K562 (cell line): Measurements from ENCODE around the gene SVBP. TPM values are rescaled to one million over a fixed set of nuclear protein-coding genes. Genes with fewer than 3 reads are reported as not detected.

Source experiments
- ARID1B ChIP-seq: fragments of 450-650 bp; IDR thresholded peaks from 2 replicates; pipeline ENCODE4 v1.6.1; 2016; ENCODE audit warnings: antibody characterized with exemption, mild to moderate bottlenecking, inconsistent platforms
- ELF4 ChIP-seq: fragments of 450-650 bp; formaldehyde crosslinking; IDR thresholded peaks from 2 replicates; pipeline ENCODE4 v1.4.0; 2022; ENCODE audit warnings: missing genetic modification characterization
- HDAC1 ChIP-seq, 2 experiments: fragments of 450-650 bp; IDR thresholded peaks; 2 replicates each; pipeline ENCODE4 v1.6.1; 2016 to 2017; ENCODE audit warnings: inconsistent platforms in 1 of 2, mild to moderate bottlenecking in 1 of 2, moderate library complexity in 1 of 2
- HDGF ChIP-seq: fragments of 450-650 bp; IDR thresholded peaks from 2 replicates; pipeline ENCODE4 v1.6.1; 2016
- HMG20B ChIP-seq: fragments of 250-450 bp; sonication (Bioruptor Pico); IDR thresholded peaks from 2 replicates; pipeline ENCODE4 v1.5.0; 2021; ENCODE audit warnings: mild to moderate bottlenecking
- OTX1 ChIP-seq: fragments of 450-650 bp; formaldehyde crosslinking; IDR thresholded peaks from 2 replicates; pipeline ENCODE4 v1.4.0; 2022; ENCODE audit warnings: mild to moderate bottlenecking
- PHF21A ChIP-seq: fragments of 450-650 bp; IDR thresholded peaks from 2 replicates; pipeline ENCODE4 v1.6.1; 2017; ENCODE audit warnings: low read depth, borderline replicate concordance
- PTTG1 ChIP-seq: fragments of 450-650 bp; IDR thresholded peaks from 2 replicates; pipeline ENCODE4 v1.6.1; 2016; ENCODE audit warnings: low read depth, mild to moderate bottlenecking, missing genetic modification characterization, missing compliant biosample characterization
- PYGO2 ChIP-seq: fragments of 450-650 bp; IDR thresholded peaks from 2 replicates; pipeline ENCODE4 v1.6.1; 2016; ENCODE audit warnings: mild to moderate bottlenecking, missing genetic modification characterization, moderate library complexity, missing compliant biosample characterization
- RBBP5 ChIP-seq: fragments of 200-600 bp; sonication (generic); IDR thresholded peaks from 2 replicates; pipeline ENCODE4 v1.6.1; 2012; ENCODE audit warnings: borderline replicate concordance, mild to moderate bottlenecking, low read length, control low read depth, inconsistent platforms; ENCODE audit not compliant: insufficient read depth, poor library complexity, severe bottlenecking
- RBFOX2 ChIP-seq: fragments of 200-400 bp; formaldehyde crosslinking; IDR thresholded peaks from 2 replicates; pipeline ENCODE4 v1.6.1; 2017; ENCODE audit warnings: low read depth, mild to moderate bottlenecking, low read length, moderate library complexity
- RFX5 ChIP-seq: IDR thresholded peaks from 2 replicates; pipeline ENCODE4 v1.6.1; 2011; ENCODE audit warnings: low read depth, mild to moderate bottlenecking, improper control_type of control experiment, low read length
- SIX5 ChIP-seq, 2 experiments: IDR thresholded peaks; 2 replicates each; pipeline ENCODE4 v1.6.1; 2011; ENCODE audit warnings: low read length in 2 of 2, borderline replicate concordance in 1 of 2, low read depth in 1 of 2, mild to moderate bottlenecking in 1 of 2, moderate library complexity in 1 of 2; ENCODE audit not compliant: insufficient read depth in 1 of 2
- TAF9B ChIP-seq: fragments of 450-650 bp; IDR thresholded peaks from 2 replicates; pipeline ENCODE4 v1.6.1; 2018; ENCODE audit warnings: mild to moderate bottlenecking; ENCODE audit not compliant: partially characterized antibody
- ZEB2 ChIP-seq: fragments of 450-650 bp; IDR thresholded peaks from 2 replicates; pipeline ENCODE4 v1.6.1; 2016
- ZNF212 ChIP-seq: fragments of 450-650 bp; formaldehyde crosslinking; IDR thresholded peaks from 2 replicates; pipeline ENCODE4 v1.4.0; 2020; ENCODE audit warnings: mild to moderate bottlenecking
- ZNF282 ChIP-seq: sonication (generic); formaldehyde crosslinking; IDR thresholded peaks from 2 replicates; pipeline ENCODE4 v1.8.1; 2023; ENCODE audit warnings: missing genetic modification reagents
- ZNF445 ChIP-seq: fragments of 250-450 bp; sonication (Bioruptor Pico); IDR thresholded peaks from 2 replicates; pipeline ENCODE4 v1.4.0; 2020; ENCODE audit warnings: low read depth, mild to moderate bottlenecking, moderate library complexity
- ZZZ3 ChIP-seq: fragments of 450-650 bp; IDR thresholded peaks from 2 replicates; pipeline ENCODE4 v1.6.1; 2016; ENCODE audit warnings: antibody characterized with exemption, mild to moderate bottlenecking, moderate library complexity
- polyA plus RNA-seq, 8 experiments: library from polyadenylated mRNA; depleted of rRNA in 4 of 8; stranded (reverse) in 5 of 8; unstranded in 3 of 8; fragments of >200 nt; fragmentation: Nextera tagmentation in 2 of 8; fragmentation: Illumina TruSeq in 1 of 8; extraction: Ambion mirVana in 2 of 8; extraction: Trizol in 1 of 8; gene quantifications; 2 replicates each; pipeline versions ENCODE4 v1.2.1 to v1.2.3, GENCODE V29; 2011 to 2014; ENCODE audit warnings: inconsistent platforms in 1 of 8, missing spikeins in 1 of 8
- total RNA-seq, 7 experiments: library from RNA; depleted of rRNA in 6 of 7; stranded (reverse); fragments of >200 nt in 6 of 7; fragmentation: Illumina TruSeq in 2 of 7; extraction: Trizol in 2 of 7; gene quantifications; 2 replicates each; pipeline versions ENCODE4 v1.2.1 to v1.2.3, GENCODE V29; 2011 to 2021; ENCODE audit warnings: low replicate concordance in 1 of 7
- TF ChIP-seq, protein P1 (sequence below): fragments of 200-800 bp; sonication (Bioruptor generic); IDR thresholded peaks from 2 replicates; pipeline ENCODE4 v1.6.1; 2017; ENCODE audit warnings: missing genetic modification characterization, missing compliant biosample characterization
- TF ChIP-seq, protein P2 (sequence below): fragments of 450-650 bp; formaldehyde crosslinking; conservative IDR thresholded peaks from 2 replicates; pipeline ENCODE4 v1.4.0; 2022; ENCODE audit warnings: mild to moderate bottlenecking, missing genetic modification characterization
- TF ChIP-seq, protein P3 (sequence below): fragments of 150-350 bp; conservative IDR thresholded peaks from 2 replicates; pipeline ENCODE4 v1.6.1; 2014; ENCODE audit warnings: low read length
- TF ChIP-seq, protein P4 (sequence below): fragments of 250-450 bp; sonication (Bioruptor Pico); IDR thresholded peaks from 2 replicates; pipeline ENCODE4 v1.4.0; 2020

SVBP gene
- total and polyA plus RNA-seq, 9 of the 15 experiments (the other 6 are each of a cell fraction or from before 2014, with no cell fraction given), result 31.7 to 49.7 (median 40.0) TPM

DNA sequence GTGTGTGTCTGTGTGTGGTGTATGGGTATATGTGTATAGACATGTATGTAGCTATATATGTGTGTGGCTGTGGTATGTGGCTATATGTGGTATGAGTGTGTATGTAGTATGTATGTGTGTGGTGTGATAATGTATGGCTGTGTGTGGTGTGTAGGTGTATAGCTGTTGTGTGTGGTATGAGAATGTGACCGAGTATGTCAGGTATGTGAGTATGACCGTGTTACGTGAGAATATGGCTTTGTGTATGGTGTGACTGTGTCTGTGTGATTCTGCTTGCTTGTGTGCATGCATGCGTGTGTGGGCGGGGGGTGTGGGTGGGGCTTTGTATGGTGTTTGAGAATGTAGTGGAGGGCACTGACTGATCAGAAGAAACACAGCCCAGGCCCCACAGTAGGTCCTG lies 32.7 kb upstream of the SVBP start (continued):
- TF ChIP-seq, protein P1, sequence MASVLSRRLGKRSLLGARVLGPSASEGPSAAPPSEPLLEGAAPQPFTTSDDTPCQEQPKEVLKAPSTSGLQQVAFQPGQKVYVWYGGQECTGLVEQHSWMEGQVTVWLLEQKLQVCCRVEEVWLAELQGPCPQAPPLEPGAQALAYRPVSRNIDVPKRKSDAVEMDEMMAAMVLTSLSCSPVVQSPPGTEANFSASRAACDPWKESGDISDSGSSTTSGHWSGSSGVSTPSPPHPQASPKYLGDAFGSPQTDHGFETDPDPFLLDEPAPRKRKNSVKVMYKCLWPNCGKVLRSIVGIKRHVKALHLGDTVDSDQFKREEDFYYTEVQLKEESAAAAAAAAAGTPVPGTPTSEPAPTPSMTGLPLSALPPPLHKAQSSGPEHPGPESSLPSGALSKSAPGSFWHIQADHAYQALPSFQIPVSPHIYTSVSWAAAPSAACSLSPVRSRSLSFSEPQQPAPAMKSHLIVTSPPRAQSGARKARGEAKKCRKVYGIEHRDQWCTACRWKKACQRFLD (CRISPR knock-in tag), result no peak
- TF ChIP-seq ZNF212 (CRISPR knock-in tag) (no peak), ZNF445 (CRISPR knock-in tag) (no peak), PYGO2 (tag) (no peak), ARID1B (no peak), ELF4 (0 out of 2 replicates have a peak, but pooled peaks have one; percentile 33), TAF9B (no peak), RBBP5 (no peak), OTX1 (no peak), SIX5 (IDR thresholded peaks at IDR 0.05; ENCODE audit: borderline replicate concordance in 1 of 2, insufficient read depth in 1 of 2, low read depth in 1 of 2, low read length in 2 of 2) (no peak), HMG20B (CRISPR knock-in tag) (no peak), ZZZ3 (no peak), PHF21A (no peak), ZNF282 (CRISPR knock-in tag) (no peak), HDAC1 (IDR thresholded peaks at IDR 0.05) (peak in 1 of 2 experiments; percentile 32; a peak in 1 of 4 replicates), ZEB2 (no peak), PTTG1 (tag) (no peak), RBFOX2 (no peak), HDGF (0 out of 2 replicates have a peak, but pooled peaks have one; percentile 7), RFX5 (no peak)
- TF ChIP-seq, protein P2, sequence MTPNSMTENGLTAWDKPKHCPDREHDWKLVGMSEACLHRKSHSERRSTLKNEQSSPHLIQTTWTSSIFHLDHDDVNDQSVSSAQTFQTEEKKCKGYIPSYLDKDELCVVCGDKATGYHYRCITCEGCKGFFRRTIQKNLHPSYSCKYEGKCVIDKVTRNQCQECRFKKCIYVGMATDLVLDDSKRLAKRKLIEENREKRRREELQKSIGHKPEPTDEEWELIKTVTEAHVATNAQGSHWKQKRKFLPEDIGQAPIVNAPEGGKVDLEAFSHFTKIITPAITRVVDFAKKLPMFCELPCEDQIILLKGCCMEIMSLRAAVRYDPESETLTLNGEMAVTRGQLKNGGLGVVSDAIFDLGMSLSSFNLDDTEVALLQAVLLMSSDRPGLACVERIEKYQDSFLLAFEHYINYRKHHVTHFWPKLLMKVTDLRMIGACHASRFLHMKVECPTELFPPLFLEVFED (CRISPR knock-in tag), result 0 out of 2 replicates have a peak, but pooled peaks have one; percentile 45
- TF ChIP-seq, protein P3, sequence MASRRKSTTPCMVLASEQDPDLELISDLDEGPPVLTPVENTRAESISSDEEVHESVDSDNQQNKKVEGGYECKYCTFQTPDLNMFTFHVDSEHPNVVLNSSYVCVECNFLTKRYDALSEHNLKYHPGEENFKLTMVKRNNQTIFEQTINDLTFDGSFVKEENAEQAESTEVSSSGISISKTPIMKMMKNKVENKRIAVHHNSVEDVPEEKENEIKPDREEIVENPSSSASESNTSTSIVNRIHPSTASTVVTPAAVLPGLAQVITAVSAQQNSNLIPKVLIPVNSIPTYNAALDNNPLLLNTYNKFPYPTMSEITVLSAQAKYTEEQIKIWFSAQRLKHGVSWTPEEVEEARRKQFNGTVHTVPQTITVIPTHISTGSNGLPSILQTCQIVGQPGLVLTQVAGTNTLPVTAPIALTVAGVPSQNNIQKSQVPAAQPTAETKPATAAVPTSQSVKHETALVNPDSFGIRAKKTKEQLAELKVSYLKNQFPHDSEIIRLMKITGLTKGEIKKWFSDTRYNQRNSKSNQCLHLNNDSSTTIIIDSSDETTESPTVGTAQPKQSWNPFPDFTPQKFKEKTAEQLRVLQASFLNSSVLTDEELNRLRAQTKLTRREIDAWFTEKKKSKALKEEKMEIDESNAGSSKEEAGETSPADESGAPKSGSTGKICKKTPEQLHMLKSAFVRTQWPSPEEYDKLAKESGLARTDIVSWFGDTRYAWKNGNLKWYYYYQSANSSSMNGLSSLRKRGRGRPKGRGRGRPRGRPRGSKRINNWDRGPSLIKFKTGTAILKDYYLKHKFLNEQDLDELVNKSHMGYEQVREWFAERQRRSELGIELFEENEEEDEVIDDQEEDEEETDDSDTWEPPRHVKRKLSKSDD, result no peak
- TF ChIP-seq, protein P4, sequence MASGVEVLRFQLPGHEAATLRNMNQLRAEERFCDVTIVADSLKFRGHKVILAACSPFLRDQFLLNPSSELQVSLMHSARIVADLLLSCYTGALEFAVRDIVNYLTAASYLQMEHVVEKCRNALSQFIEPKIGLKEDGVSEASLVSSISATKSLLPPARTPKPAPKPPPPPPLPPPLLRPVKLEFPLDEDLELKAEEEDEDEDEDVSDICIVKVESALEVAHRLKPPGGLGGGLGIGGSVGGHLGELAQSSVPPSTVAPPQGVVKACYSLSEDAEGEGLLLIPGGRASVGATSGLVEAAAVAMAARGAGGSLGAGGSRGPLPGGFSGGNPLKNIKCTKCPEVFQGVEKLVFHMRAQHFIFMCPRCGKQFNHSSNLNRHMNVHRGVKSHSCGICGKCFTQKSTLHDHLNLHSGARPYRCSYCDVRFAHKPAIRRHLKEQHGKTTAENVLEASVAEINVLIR (CRISPR knock-in tag), result no peak
